Measurements from ENCODE around the gene NDUFC1.

NDUFC1 gene

DNA sequence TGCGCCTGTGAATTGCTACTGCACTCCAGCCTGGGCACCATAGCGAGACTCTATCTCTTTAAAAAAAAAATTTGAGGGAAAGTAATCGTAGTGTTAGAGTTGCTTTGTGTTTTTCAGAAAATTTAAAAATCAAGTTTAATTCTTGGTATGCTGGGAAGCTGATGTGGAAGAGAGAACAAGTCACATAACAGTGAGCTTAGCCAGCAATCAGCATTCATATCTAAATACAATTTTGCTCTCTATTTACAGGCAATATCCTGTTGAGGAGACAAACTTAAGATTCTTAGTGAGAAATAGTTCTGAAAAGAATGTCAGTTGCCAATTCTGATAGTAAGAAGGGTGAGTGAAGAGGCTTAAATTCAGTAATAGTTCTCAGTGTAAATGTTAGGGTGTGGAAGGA, 9.6 kb upstream of the NDUFC1 start:
- no peak overlapping the region for H3K27ac ChIP-seq
- TF ChIP-seq ZFX (IDR thresholded peaks at IDR 0.05) (no peak), CTCF (conservative IDR thresholded peaks at IDR 0.05) (no peak)

DNA sequence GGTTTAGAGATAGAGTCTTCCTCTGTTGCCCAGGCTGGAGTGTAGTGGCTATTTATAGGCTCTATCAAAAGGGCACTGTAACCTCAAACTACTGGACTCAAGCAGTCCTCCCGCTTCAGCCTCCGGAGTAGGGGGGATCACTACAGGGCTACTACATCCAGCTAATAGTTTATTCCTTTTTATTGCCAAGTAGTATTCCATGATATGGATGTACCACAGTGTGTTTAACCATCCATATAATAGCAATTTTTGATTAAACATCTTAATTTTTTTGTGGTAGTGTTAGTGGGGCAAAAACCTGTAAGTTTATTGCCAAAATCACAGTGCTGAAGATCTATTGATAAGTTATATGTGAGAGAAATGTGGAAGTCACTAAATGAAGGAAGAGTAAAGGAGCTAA, 2.6 kb upstream of the NDUFC1 start:
- TF ChIP-seq CTCF (conservative IDR thresholded peaks at IDR 0.05), result no peak
- no peak for TF ChIP-seq ZFX (IDR thresholded peaks at IDR 0.05)
- no peak overlapping the region for H3K27ac ChIP-seq

GRCh38 chr4:139301113-139301820, 1.0 kb downstream of the NDUFC1 start, which contains the start of gene NAA15:
TSS of gene NAA15 (plus strand) at chr4:139301505. CDS start at chr4:139301778, 273 bp downstream.
- TF ChIP-seq ZFX (IDR thresholded peaks at IDR 0.05) (no peak), CTCF (conservative IDR thresholded peaks at IDR 0.05) (no peak)
- H3K27ac ChIP-seq, result peak within 1 kb of the TSS; percentile 90

DNA sequence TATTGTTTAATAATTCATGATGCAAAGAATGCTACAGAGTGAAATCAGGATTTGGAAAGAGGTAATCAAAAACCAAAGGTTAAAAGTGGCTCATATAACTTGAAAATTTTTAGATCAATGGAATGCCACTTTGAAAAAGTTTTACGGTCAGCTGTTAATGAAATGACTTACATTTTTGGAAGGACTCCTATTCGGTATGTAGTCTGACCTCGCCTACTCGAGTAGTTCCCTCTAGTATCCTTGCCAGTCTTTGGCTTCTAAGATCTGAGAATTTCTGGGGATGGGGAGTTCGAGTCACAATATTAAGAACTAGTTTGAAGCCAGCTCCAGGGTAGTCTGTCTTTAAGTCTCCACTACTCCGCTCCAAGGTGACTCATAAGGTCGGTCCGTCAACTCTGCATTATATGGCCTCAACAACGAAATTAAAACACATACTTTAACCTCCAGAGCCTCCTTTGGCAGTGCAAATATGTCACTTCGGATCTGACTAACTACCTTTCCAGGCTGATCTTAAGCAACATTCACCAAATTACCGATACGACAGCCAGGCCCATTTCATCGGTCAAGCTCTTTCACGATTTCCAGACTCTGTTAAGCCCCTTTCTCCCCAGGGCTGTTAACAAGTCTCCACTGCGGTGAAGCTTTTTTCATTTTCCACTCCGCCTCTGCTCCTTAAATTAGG, 1.7 kb downstream of the NDUFC1 start:
- TF ChIP-seq ZFX (IDR thresholded peaks at IDR 0.05), result no peak
- TF ChIP-seq CTCF (conservative IDR thresholded peaks at IDR 0.05), result no peak
- peak overlapping the region; percentile 90 for H3K27ac ChIP-seq

- no peak overlapping the region for H3K27ac ChIP-seq
- no peak for TF ChIP-seq CTCF (conservative IDR thresholded peaks at IDR 0.05)
- TF ChIP-seq ZFX (IDR thresholded peaks at IDR 0.05), result no peak
Measured at GRCh38 chr4:139299536-139299935, 2.7 kb downstream of the NDUFC1 start.

- TF ChIP-seq CTCF (conservative IDR thresholded peaks at IDR 0.05), result no peak
- TF ChIP-seq ZFX (IDR thresholded peaks at IDR 0.05), result no peak
- no peak overlapping the region for H3K27ac ChIP-seq
Measured at GRCh38 chr4:139297001-139297410, 5.3 kb downstream of the NDUFC1 start.

DNA sequence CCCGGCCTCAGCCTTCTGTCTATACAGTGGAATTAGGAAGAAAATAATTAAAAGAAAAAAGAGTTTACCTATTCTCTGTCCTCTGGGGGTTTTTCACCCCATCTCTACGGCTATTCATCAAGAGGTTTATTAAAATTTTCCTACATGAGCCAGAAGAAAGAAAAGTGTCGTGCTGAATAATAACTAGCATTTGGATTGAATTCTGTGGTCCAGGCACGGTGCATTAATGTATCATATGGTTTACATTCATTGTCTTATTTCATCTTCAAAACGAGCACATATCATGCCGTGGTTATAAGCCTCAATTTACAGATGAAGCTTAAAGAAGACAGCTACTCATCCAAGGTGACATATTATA, 6.4 kb downstream of the NDUFC1 start:
- peak overlapping the region; percentile 96 for H3K27ac ChIP-seq
- TF ChIP-seq ZFX (IDR thresholded peaks at IDR 0.05), result no peak
- peak; percentile 71 for TF ChIP-seq CTCF (conservative IDR thresholded peaks at IDR 0.05)

Measured in C4-2B (cell line).